DND-41 (cell line): ENCODE measurements around the gene BTBD3.

Source experiments
- ATAC-seq: fragments of 200-7000 bp; cut with Tn5 transposase; 3 replicates; pipeline ENCODE4 v1.9.1; 2021; ENCODE audit warnings: low read depth; ENCODE audit not compliant: insufficient read depth
- DNase-seq: peaks from one replicate; pipeline ENCODE4 v3.0.0-alpha.2; 2020
- H2AFZ ChIP-seq: 2 replicates; pipeline ENCODE4 v1.6.0; 2012; ENCODE audit warnings: low read depth, low read length
- H3K27ac ChIP-seq: 2 replicates; pipeline ENCODE4 v1.5.1; 2012; ENCODE audit warnings: low read length, inconsistent platforms
- H3K27me3 ChIP-seq: fragments of 200-600 bp; sonication (generic); 2 replicates; pipeline ENCODE4 v1.6.0; 2012; ENCODE audit warnings: low read length, mild to moderate bottlenecking, inconsistent platforms; ENCODE audit not compliant: insufficient read depth, poor library complexity
- H3K36me3 ChIP-seq: 2 replicates; pipeline ENCODE4 v1.5.1; 2012; ENCODE audit warnings: low read length, inconsistent platforms; ENCODE audit not compliant: insufficient read depth
- H3K4me1 ChIP-seq: 2 replicates; pipeline ENCODE4 v1.5.1; 2012; ENCODE audit warnings: mild to moderate bottlenecking, low read length; ENCODE audit not compliant: insufficient read depth
- H3K4me2 ChIP-seq: 2 replicates; pipeline ENCODE4 v1.6.0; 2012; ENCODE audit warnings: mild to moderate bottlenecking, moderate library complexity, low read length, inconsistent platforms; ENCODE audit not compliant: insufficient read depth
- H3K4me3 ChIP-seq, 2 experiments: fragments of 200-600 bp in 1 of 2; shearing (Covaris generic) in 1 of 2; 2 replicates each; pipeline ENCODE4 v1.5.1; 2012 to 2016; ENCODE audit warnings: inconsistent platforms in 2 of 2, low read length in 2 of 2, mild to moderate bottlenecking in 2 of 2, low read depth in 1 of 2, moderate library complexity in 1 of 2
- H3K79me2 ChIP-seq: 2 replicates; pipeline ENCODE4 v1.6.0; 2012; ENCODE audit warnings: low read length, inconsistent platforms; ENCODE audit not compliant: insufficient read depth
- H3K9ac ChIP-seq: 2 replicates; pipeline ENCODE4 v1.6.0; 2012; ENCODE audit warnings: low read depth, mild to moderate bottlenecking, inconsistent platforms, low read length, moderate library complexity
- H3K9me3 ChIP-seq: 2 replicates; pipeline ENCODE4 v1.5.1; 2012; ENCODE audit warnings: low read length, moderate library complexity, mild to moderate bottlenecking, inconsistent platforms; ENCODE audit not compliant: insufficient read depth, severe bottlenecking
- H4K20me1 ChIP-seq: 2 replicates; pipeline ENCODE4 v1.6.0; 2012; ENCODE audit warnings: low read length; ENCODE audit not compliant: insufficient read depth
- CTCF ChIP-seq: IDR thresholded peaks from 2 replicates; pipeline ENCODE4 v1.5.1; 2012; ENCODE audit warnings: borderline replicate concordance, low read length, moderate library complexity, mild to moderate bottlenecking; ENCODE audit not compliant: poor library complexity, severe bottlenecking; ENCODE audit errors: extremely low read depth
- EZH2 ChIP-seq: IDR thresholded peaks from 3 replicates; pipeline ENCODE4 v1.6.1; 2012; ENCODE audit warnings: borderline replicate concordance, low read depth, mild to moderate bottlenecking, moderate library complexity, low read length, inconsistent platforms; ENCODE audit not compliant: severe bottlenecking

Gene BTBD3

DNA sequence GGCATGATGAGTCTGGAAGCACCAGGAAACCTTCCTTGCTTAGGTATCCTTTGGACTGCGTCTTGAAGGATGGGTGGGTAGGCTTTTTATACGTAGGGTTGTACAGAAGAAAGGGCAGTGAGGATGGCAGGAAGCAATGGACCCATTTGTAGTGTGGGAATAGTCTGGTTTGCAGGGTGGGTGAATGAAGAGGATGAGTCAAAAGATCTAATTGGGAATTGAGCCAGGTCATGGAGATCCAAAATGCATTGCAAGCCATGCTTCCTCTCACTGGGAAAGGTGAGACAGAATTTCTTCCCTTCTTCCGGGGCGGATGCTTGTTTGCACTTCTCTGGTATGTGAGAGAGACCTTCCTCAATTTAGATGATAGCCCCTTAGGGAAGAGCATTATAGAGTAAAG, 10.1 kb upstream of the BTBD3 start:
- Histone ChIP-seq H3K27me3 (no peaks in the 10 kb centered on the region), H3K4me1 (no peaks in the 10 kb centered on the region), H3K4me3 (no peak overlapping the region), H4K20me1 (peaks cover 41% of the 10 kb centered on the region), H2AFZ (no peak overlapping the region), H3K27ac (no peak overlapping the region), H3K9ac (no peak overlapping the region), H3K4me2 (no peak overlapping the region), H3K36me3 (no peaks in the 10 kb centered on the region), H3K79me2 (peaks cover 98% of the 10 kb centered on the region), H3K9me3 (no peaks in the 10 kb centered on the region)
- no peak for ATAC-seq
- no peak for DNase-seq
- no peak for TF ChIP-seq CTCF
- TF ChIP-seq EZH2 = no peak

DNA sequence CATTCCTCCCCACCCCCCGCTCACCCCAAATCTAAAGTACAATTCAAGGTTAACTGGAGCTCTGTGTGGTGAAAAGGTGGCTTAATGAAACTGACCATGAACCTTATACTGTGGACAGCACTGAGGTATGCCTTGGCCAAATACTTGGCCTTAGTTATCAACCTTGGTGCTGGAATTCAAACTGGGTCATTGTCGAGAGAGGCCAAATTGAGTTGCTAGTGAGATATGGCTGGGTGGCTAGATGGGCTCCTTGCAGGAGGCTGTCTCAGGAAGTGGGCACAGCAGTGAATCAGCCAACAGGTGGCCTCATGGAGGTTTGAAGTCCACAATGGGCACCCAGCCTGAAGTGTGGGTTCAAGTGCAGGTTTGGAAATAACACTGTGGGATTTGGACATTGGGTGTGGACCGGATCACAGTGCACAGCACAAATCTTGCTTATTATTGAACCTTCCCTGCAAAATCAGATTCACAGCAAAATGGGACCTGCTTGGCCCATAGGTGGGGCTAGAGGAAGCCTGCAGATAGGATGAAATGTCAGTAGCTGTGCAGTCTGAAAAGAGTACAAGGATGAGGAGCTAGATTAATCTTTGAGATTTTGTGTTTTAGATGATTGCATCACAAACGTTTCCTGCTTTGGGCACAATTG, 5.6 kb upstream of the BTBD3 start:
- Histone ChIP-seq H2AFZ (no peak overlapping the region), H3K9ac (no peak overlapping the region), H3K4me1 (no peaks in the 10 kb centered on the region), H3K79me2 (peaks cover 98% of the 10 kb centered on the region), H3K4me2 (no peak overlapping the region), H3K27me3 (no peaks in the 10 kb centered on the region), H3K9me3 (no peaks in the 10 kb centered on the region), H4K20me1 (peaks cover 63% of the 10 kb centered on the region), H3K27ac (no peak overlapping the region), H3K36me3 (no peaks in the 10 kb centered on the region), H3K4me3 (no peak overlapping the region)
- DNase-seq (peak; percentile 21), ATAC-seq (peak; percentile 72)
- peak; percentile 64 for TF ChIP-seq CTCF
- TF ChIP-seq EZH2 = no peak

GRCh38 chr20:11912659-11913415, 4.9 kb upstream of the BTBD3 start:
- no peak overlapping the region for H3K27ac ChIP-seq
- no peak overlapping the region for H3K4me2 ChIP-seq
- no peak for ATAC-seq
- no peak overlapping the region for H3K9ac ChIP-seq
- H2AFZ ChIP-seq = no peak overlapping the region
- H3K27me3 ChIP-seq = no peaks in the 10 kb centered on the region
- no peaks in the 10 kb centered on the region for H3K4me1 ChIP-seq
- DNase-seq = no peak
- H4K20me1 ChIP-seq = peaks cover 62% of the 10 kb centered on the region
- H3K4me3 ChIP-seq = no peak overlapping the region
- TF ChIP-seq EZH2 (no peak), CTCF (no peak)
- peaks cover 97% of the 10 kb centered on the region for H3K79me2 ChIP-seq
- no peaks in the 10 kb centered on the region for H3K36me3 ChIP-seq
- no peaks in the 10 kb centered on the region for H3K9me3 ChIP-seq
